A549 (cell line): ENCODE measurements around the gene SMYD5. TPM values are rescaled to one million over a fixed set of nuclear protein-coding genes. Genes with fewer than 3 reads are reported as not detected.

Experiments
- ATAC-seq, 2 experiments: fragments of 200-7000 bp in 1 of 2; fragments of >200 bp in 1 of 2; cut with Nextera tagmentation in 1 of 2; cut with Tn5 transposase in 1 of 2; 3 replicates each; pipeline versions ENCODE4 v1.8.0 to v1.9.1; 2018 to 2020; ENCODE audit warnings: mild to moderate bottlenecking in 1 of 2, moderate library complexity in 1 of 2
- CTCF ChIA-PET: fragments of 300-600 bp; sonication (Branson Sonifier 250); formaldehyde crosslinking; extraction: SDS; loops from one replicate; lab custom pipeline; 2021; ENCODE audit warnings: antibody characterized with exemption, inconsistent platforms; lab: Yijun Ruan, JAX
- POLR2A ChIA-PET: fragments of 350-600 bp; formaldehyde crosslinking; extraction: SDS; loops from one replicate; lab custom pipeline; 2021; ENCODE audit warnings: antibody characterized with exemption, inconsistent platforms; lab: Yijun Ruan, JAX
- DNase-seq, 2 experiments: peaks; one replicate each; pipeline versions ENCODE4 v3.0.0 to v3.0.0-alpha.2; 2011 to 2016; ENCODE audit warnings: low read depth in 1 of 2, low spot score in 1 of 2
- FAIRE-seq: peaks from 2 replicates; lab custom pipeline; 2011; peaks lifted over from hg19 to GRCh38; lab: Jason Lieb, UNC
- H3K27ac ChIP-seq, 2 experiments: fragments of >200 bp; sonication (Bioruptor Twin); formaldehyde crosslinking; 3 replicates each; pipeline ENCODE4 v1.5.1; 2016 to 2017
- H3K4me1 ChIP-seq: fragments of >200 bp; sonication (Bioruptor Twin); formaldehyde crosslinking; 3 replicates; pipeline ENCODE4 v1.6.1; 2016
- H3K4me2 ChIP-seq: fragments of >200 bp; sonication (Bioruptor Twin); formaldehyde crosslinking; 3 replicates; pipeline ENCODE4 v1.6.1; 2016
- H3K4me3 ChIP-seq: fragments of >200 bp; sonication (Bioruptor Twin); formaldehyde crosslinking; 3 replicates; pipeline ENCODE4 v1.5.1; 2016
- H3K9me3 ChIP-seq: fragments of >200 bp; sonication (Bioruptor Twin); formaldehyde crosslinking; 3 replicates; pipeline ENCODE4 v1.6.1; 2016
- ATOH8 ChIP-seq: fragments of 250-450 bp; sonication (Bioruptor Pico); IDR thresholded peaks from 2 replicates; pipeline ENCODE4 v1.5.0; 2020; ENCODE audit warnings: low read depth, mild to moderate bottlenecking, moderate library complexity
- CBX2 ChIP-seq: fragments of 200-600 bp; sonication (generic); IDR thresholded peaks from 2 replicates; pipeline ENCODE4 v1.6.1; 2016; ENCODE audit warnings: low read depth, mild to moderate bottlenecking, borderline replicate concordance
- EP300 ChIP-seq, 2 experiments: fragments of >200 bp; sonication (Bioruptor Twin); formaldehyde crosslinking; IDR thresholded peaks; 2 replicates in 1 of 2; 3 replicates in 1 of 2; pipeline ENCODE4 v1.6.1; 2016 to 2017
- HDAC2 ChIP-seq: fragments of 200-600 bp; sonication (generic); IDR thresholded peaks from 2 replicates; pipeline ENCODE4 v1.6.1; 2016
- HEYL ChIP-seq: fragments of 250-450 bp; sonication (Bioruptor Pico); IDR thresholded peaks from 2 replicates; pipeline ENCODE4 v1.8.0; 2021; ENCODE audit warnings: mild to moderate bottlenecking, moderate library complexity
- HOXA7 ChIP-seq: fragments of 250-450 bp; sonication (Bioruptor Pico); IDR thresholded peaks from 2 replicates; pipeline ENCODE4 v1.5.0; 2020; ENCODE audit warnings: mild to moderate bottlenecking, moderate library complexity
- HOXB13 ChIP-seq: fragments of 250-450 bp; sonication (Bioruptor Pico); IDR thresholded peaks from 2 replicates; pipeline ENCODE4 v1.5.0; 2020; ENCODE audit warnings: low read depth, mild to moderate bottlenecking, moderate library complexity
- HOXB5 ChIP-seq: fragments of 250-450 bp; sonication (Bioruptor Pico); IDR thresholded peaks from 2 replicates; pipeline ENCODE4 v1.5.0; 2020; ENCODE audit warnings: mild to moderate bottlenecking, moderate library complexity
- JUN ChIP-seq, 2 experiments: fragments of >200 bp; sonication (Bioruptor Twin); formaldehyde crosslinking; IDR thresholded peaks; 2 replicates in 1 of 2; 3 replicates in 1 of 2; pipeline ENCODE4 v1.6.1; 2016 to 2017
- JUNB ChIP-seq: fragments of >200 bp; sonication (Bioruptor Twin); formaldehyde crosslinking; IDR thresholded peaks from 2 replicates; pipeline ENCODE4 v1.6.1; 2016
- MAZ ChIP-seq: fragments of 150-350 bp; IDR thresholded peaks from 2 replicates; pipeline ENCODE4 v1.6.1; 2014; ENCODE audit warnings: antibody characterized with exemption, low read depth, low read length, borderline replicate concordance
- MYC ChIP-seq: IDR thresholded peaks from 2 replicates; pipeline ENCODE4 v1.6.1; 2012; ENCODE audit warnings: mild to moderate bottlenecking, inconsistent platforms, low read length, improper control_type of control experiment, borderline replicate concordance
- NFE2L2 ChIP-seq: fragments of 150-350 bp; conservative IDR thresholded peaks from 2 replicates; pipeline ENCODE4 v1.6.1; 2014; ENCODE audit warnings: low read length
- POLR2AphosphoS2 ChIP-seq: conservative IDR thresholded peaks from 2 replicates; pipeline ENCODE4 v1.6.1; 2012; ENCODE audit warnings: low read length, improper control_type of control experiment, inconsistent platforms
- RCOR1 ChIP-seq: fragments of 150-350 bp; IDR thresholded peaks from 2 replicates; pipeline ENCODE4 v1.6.1; 2014; ENCODE audit warnings: antibody characterized with exemption, low read length, low read depth
- RFX5 ChIP-seq: fragments of 450-650 bp; IDR thresholded peaks from 2 replicates; pipeline ENCODE4 v1.7.1; 2014; ENCODE audit warnings: antibody characterized with exemption, mild to moderate bottlenecking, moderate library complexity
- RNF2 ChIP-seq: fragments of 200-600 bp; sonication (generic); IDR thresholded peaks from 2 replicates; pipeline ENCODE4 v1.6.1; 2016; ENCODE audit warnings: low read depth, mild to moderate bottlenecking, antibody characterized with exemption, moderate library complexity, borderline replicate concordance
- TFCP2L1 ChIP-seq: fragments of 250-450 bp; sonication (Bioruptor Pico); IDR thresholded peaks from 2 replicates; pipeline ENCODE4 v1.5.0; 2021; ENCODE audit warnings: mild to moderate bottlenecking
- TP53 ChIP-seq: fragments of 250-450 bp; sonication (Bioruptor Pico); IDR thresholded peaks from 2 replicates; pipeline ENCODE4 v1.5.0; 2021; ENCODE audit warnings: mild to moderate bottlenecking, moderate library complexity
- USF2 ChIP-seq: fragments of 450-650 bp; IDR thresholded peaks from 2 replicates; pipeline ENCODE4 v1.6.1; 2014; ENCODE audit warnings: antibody characterized with exemption
- ZFP36 ChIP-seq: fragments of 450-650 bp; IDR thresholded peaks from 2 replicates; pipeline ENCODE4 v1.6.1; 2014; ENCODE audit warnings: borderline replicate concordance; ENCODE audit not compliant: partially characterized antibody
- ZNF302 ChIP-seq: fragments of 250-450 bp; sonication (Bioruptor Pico); IDR thresholded peaks from 2 replicates; pipeline ENCODE4 v1.9.0; 2021; ENCODE audit warnings: inconsistent platforms, mild to moderate bottlenecking, moderate library complexity
- WGBS: methylation state at CpG from one replicate; pipeline ENCODE4 v1.1.6; 2017; ENCODE audit errors: missing lambda C conversion rate; 5-methylcytosine and 5-hydroxymethylcytosine counted together
- polyA plus RNA-seq, 4 experiments: library from polyadenylated mRNA; depleted of rRNA in 3 of 4; stranded (reverse); fragments of >200 nt; fragmentation: RNase III in 1 of 4; extraction: RNeasy Plus Mini Kit Qiagen cat#74134 plus additional on column Dnase treatment in 1 of 4; gene quantifications; 2 replicates in 3 of 4; 3 replicates in 1 of 4; pipeline ENCODE4 v1.2.3, GENCODE V29; 2011 to 2017
- TF ChIP-seq, protein P1 (sequence below): fragments of 150-350 bp; IDR thresholded peaks from 2 replicates; pipeline ENCODE4 v1.6.1; 2014; ENCODE audit warnings: low read depth, mild to moderate bottlenecking, low read length
- TF ChIP-seq, protein P2 (sequence below): IDR thresholded peaks from 2 replicates; pipeline ENCODE4 v1.6.1; 2012
- TF ChIP-seq, protein P3 (sequence below): IDR thresholded peaks from 2 replicates; pipeline ENCODE4 v1.6.1; 2012
- TF ChIP-seq, protein P4 (sequence below): IDR thresholded peaks from 2 replicates; pipeline ENCODE4 v1.6.1; 2012; ENCODE audit warnings: low read depth, borderline replicate concordance

Gene SMYD5
- polyA plus RNA-seq, 2 of the 4 experiments (the other 2 are of a cell fraction): 40.3 to 46.7 TPM

- FAIRE-seq (no peak), DNase-seq (no peak), ATAC-seq (no peak; a peak in 1 of 6 replicates)
- H3K4me2 ChIP-seq: no peak overlapping the region
- H3K27ac ChIP-seq: no peak overlapping the region
- WGBS: 93% methylated on average over 7 of the region's 7 CpGs
- CTCF ChIA-PET: interaction anchor here (0.5 to 2.2 kb wide), 8 partner anchors 9 to 1646 kb away, joined by 3 to 9 read pairs (median 3); no protein-coding TSS in a partner anchor
- no peaks in the 10 kb centered on the region for H3K9me3 ChIP-seq
- TF ChIP-seq HOXB13 (CRISPR knock-in tag): no peak
- no peak for TF ChIP-seq CBX2
- TF ChIP-seq, protein P1, sequence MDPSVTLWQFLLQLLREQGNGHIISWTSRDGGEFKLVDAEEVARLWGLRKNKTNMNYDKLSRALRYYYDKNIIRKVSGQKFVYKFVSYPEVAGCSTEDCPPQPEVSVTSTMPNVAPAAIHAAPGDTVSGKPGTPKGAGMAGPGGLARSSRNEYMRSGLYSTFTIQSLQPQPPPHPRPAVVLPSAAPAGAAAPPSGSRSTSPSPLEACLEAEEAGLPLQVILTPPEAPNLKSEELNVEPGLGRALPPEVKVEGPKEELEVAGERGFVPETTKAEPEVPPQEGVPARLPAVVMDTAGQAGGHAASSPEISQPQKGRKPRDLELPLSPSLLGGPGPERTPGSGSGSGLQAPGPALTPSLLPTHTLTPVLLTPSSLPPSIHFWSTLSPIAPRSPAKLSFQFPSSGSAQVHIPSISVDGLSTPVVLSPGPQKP: no peak
- TF ChIP-seq HEYL: no peak
- no peak for TF ChIP-seq HOXB5 (CRISPR knock-in tag)
- TF ChIP-seq JUN (IDR thresholded peaks at IDR 0.05): no peak
- no peak for TF ChIP-seq HDAC2
- no peak for TF ChIP-seq HOXA7
- no peak for TF ChIP-seq ATOH8 (CRISPR knock-in tag)
- TF ChIP-seq RFX5: no peak
- TF ChIP-seq ZNF302 (CRISPR knock-in tag): no peak
- TF ChIP-seq, protein P2, sequence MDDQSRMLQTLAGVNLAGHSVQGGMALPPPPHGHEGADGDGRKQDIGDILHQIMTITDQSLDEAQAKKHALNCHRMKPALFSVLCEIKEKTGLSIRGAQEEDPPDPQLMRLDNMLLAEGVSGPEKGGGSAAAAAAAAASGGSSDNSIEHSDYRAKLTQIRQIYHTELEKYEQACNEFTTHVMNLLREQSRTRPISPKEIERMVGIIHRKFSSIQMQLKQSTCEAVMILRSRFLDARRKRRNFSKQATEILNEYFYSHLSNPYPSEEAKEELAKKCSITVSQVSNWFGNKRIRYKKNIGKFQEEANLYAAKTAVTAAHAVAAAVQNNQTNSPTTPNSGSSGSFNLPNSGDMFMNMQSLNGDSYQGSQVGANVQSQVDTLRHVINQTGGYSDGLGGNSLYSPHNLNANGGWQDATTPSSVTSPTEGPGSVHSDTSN: no peak
- TF ChIP-seq, protein P3, sequence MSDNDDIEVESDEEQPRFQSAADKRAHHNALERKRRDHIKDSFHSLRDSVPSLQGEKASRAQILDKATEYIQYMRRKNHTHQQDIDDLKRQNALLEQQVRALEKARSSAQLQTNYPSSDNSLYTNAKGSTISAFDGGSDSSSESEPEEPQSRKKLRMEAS: no peak
- no peak for TF ChIP-seq RCOR1
- TF ChIP-seq TFCP2L1 (CRISPR knock-in tag): no peak
- TF ChIP-seq MAZ: no peak
- POLR2A ChIA-PET: interaction anchor here (0.8 to 3.2 kb wide), 2 partner anchors 16 to 21 kb away, joined by 3 to 12 read pairs; partner anchors contain the start of genes CCT7 and PRADC1
- H3K4me3 ChIP-seq: no peak overlapping the region
- H3K4me1 ChIP-seq: no peaks in the 10 kb centered on the region
Measured at GRCh38 chr2:73254343-73255006, 40.4 kb downstream of the SMYD5 start.

DNA sequence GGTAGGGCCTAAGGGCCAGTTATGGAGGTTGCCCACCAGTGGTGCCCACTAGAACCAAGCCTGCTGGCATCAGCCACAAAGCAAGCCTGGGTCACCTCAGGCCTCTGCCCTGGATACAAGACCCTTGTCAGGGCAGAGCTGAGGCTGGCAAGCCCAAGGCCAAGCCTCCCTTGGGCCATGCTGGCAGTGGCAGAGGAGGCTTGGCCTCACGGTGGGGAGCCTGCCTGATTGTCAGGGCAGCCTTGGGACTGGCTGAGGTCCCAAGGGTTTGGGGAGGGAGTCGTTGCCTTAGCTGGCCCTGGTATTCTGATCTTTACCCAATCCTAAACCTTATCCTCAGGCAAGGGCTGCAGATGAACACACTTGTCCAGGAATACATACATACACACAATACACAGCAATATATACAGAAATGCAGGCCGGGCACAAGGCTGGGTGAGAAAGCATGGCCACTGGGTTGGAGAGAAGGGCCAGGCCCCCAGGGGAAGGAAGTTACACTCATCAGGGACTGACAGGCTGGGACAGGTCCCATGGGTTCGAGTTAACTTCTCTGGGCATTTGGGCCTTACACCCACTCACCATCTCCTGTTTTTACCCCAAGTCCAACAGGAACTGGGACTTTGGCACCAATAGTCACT is 41.1 kb downstream of the SMYD5 start:
- TF ChIP-seq EP300 (IDR thresholded peaks at IDR 0.05) (no peak), TP53 (no peak), POLR2AphosphoS2 (no peak; the same call in 1 of the 2 replicates), RNF2 (no peak), USF2 (no peak), JUN (IDR thresholded peaks at IDR 0.05) (no peak), NFE2L2 (no peak), MYC (no peak), ZFP36 (no peak), TFCP2L1 (CRISPR knock-in tag) (no peak), JUNB (no peak)
- TF ChIP-seq, protein P4, sequence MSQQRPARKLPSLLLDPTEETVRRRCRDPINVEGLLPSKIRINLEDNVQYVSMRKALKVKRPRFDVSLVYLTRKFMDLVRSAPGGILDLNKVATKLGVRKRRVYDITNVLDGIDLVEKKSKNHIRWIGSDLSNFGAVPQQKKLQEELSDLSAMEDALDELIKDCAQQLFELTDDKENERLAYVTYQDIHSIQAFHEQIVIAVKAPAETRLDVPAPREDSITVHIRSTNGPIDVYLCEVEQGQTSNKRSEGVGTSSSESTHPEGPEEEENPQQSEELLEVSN: no peak
- TF ChIP-seq, all 56 proteins: peak for 0
- no peak overlapping the region for H3K27ac ChIP-seq
- ChIA-PET POLR2A (interaction anchor here (3.2 kb wide), 1 partner anchor 21 kb away, joined by 12 read pairs; the partner anchor contains the start of genes CCT7 and PRADC1), CTCF (interaction anchor here (1.0 to 2.2 kb wide), 5 partner anchors 8 to 362 kb away, joined by 3 to 9 read pairs (median 3); no protein-coding TSS in a partner anchor)
- WGBS: 62% methylated on average over 3 of the region's 4 CpGs
- no peak overlapping the region for H3K4me2 ChIP-seq
- peak; percentile 3 to 9; a peak in 4 of 6 replicates for ATAC-seq
- no peak for FAIRE-seq
- H3K4me1 ChIP-seq: no peaks in the 10 kb centered on the region
- no peak overlapping the region for H3K4me3 ChIP-seq
- H3K9me3 ChIP-seq: no peaks in the 10 kb centered on the region
- no peak for DNase-seq
